ENCODE results near the gene HOXB5.

GRCh38 chr17:48596735-48597527 lies 3.4 kb upstream of the HOXB5 start:
- TF ChIP-seq CTCF (IDR thresholded peaks at IDR 0.05) (no peak), POLR2A (IDR thresholded peaks at IDR 0.05) (no peak)
